OCI-LY7 (cell line): Measurements from ENCODE around the gene LTO1. TPM values are rescaled to one million over a fixed set of nuclear protein-coding genes. Genes with fewer than 3 reads are reported as not detected.

Source experiments
- BruUV-seq: library from RNA; stranded (reverse); fragments of 400-500 nt; replicated peaks from 2 replicates; lab custom pipeline; 2021; lab: Mats Ljungman, UMichigan
- CTCF ChIA-PET: fragments of 300-600 bp; sonication (Branson Sonifier 250); formaldehyde crosslinking; loops from one replicate; lab custom pipeline; 2022; ENCODE audit warnings: antibody characterized with exemption; ENCODE audit not compliant: unreplicated experiment; lab: Charles Lee
- POLR2A ChIA-PET: fragments of 300-600 bp; sonication (Branson Sonifier 250); formaldehyde crosslinking; loops from one replicate; lab custom pipeline; 2022; ENCODE audit warnings: antibody characterized with exemption; lab: Charles Lee
- DNase-seq: peaks from one replicate; pipeline ENCODE4 v3.0.0-alpha.2; 2015; ENCODE audit warnings: low spot score
- H2AFZ ChIP-seq: fragments of 200-600 bp; sonication (generic), shearing (Covaris generic); 2 replicates; pipeline ENCODE4 v1.6.1; 2014; ENCODE audit warnings: mild to moderate bottlenecking, antibody characterized with exemption, low read length, moderate library complexity
- H3K27ac ChIP-seq: fragments of 200-600 bp; sonication (generic); 2 replicates; pipeline ENCODE4 v1.5.1; 2014; ENCODE audit warnings: mixed run types, low read depth, mild to moderate bottlenecking, moderate library complexity, low read length, inconsistent platforms; ENCODE audit not compliant: poor library complexity, severe bottlenecking
- H3K36me3 ChIP-seq: fragments of 200-600 bp; sonication (generic); 2 replicates; pipeline ENCODE4 v1.6.1; 2014; ENCODE audit warnings: mild to moderate bottlenecking, antibody characterized with exemption, low read length, moderate library complexity, mixed read lengths; ENCODE audit not compliant: insufficient read depth
- H3K4me1 ChIP-seq: fragments of 200-600 bp; sonication (generic); 2 replicates; pipeline ENCODE4 v1.5.1; 2014; ENCODE audit warnings: mild to moderate bottlenecking, low read length; ENCODE audit not compliant: insufficient read depth, poor library complexity, severe bottlenecking
- H3K4me2 ChIP-seq: fragments of 200-600 bp; sonication (generic); 2 replicates; pipeline ENCODE4 v1.6.1; 2014; ENCODE audit warnings: mild to moderate bottlenecking, low read length
- H3K4me3 ChIP-seq: fragments of 200-600 bp; sonication (generic); 2 replicates; pipeline ENCODE4 v1.5.1; 2014; ENCODE audit warnings: mild to moderate bottlenecking, low read depth, low read length; ENCODE audit not compliant: poor library complexity, severe bottlenecking
- H3K79me2 ChIP-seq: fragments of 200-600 bp; sonication (generic); 2 replicates; pipeline ENCODE4 v1.6.1; 2016; ENCODE audit warnings: low read depth, mild to moderate bottlenecking, low read length, moderate library complexity, mixed read lengths; ENCODE audit not compliant: insufficient read depth
- H3K9me2 ChIP-seq: fragments of 200-600 bp; sonication (generic); 2 replicates; pipeline ENCODE4 v1.6.1; 2016; ENCODE audit warnings: mild to moderate bottlenecking, low read length, mixed read lengths; ENCODE audit not compliant: insufficient read depth
- H3K9me3 ChIP-seq: fragments of 200-600 bp; sonication (generic); 2 replicates; pipeline ENCODE4 v1.6.1; 2014; ENCODE audit warnings: mild to moderate bottlenecking, mixed run types, low read length, mixed read lengths
- H4K20me1 ChIP-seq: fragments of 200-600 bp; sonication (generic); 2 replicates; pipeline ENCODE4 v1.6.1; 2014; ENCODE audit warnings: mild to moderate bottlenecking, antibody characterized with exemption, low read length, moderate library complexity, mixed read lengths; ENCODE audit not compliant: insufficient read depth
- CTCF ChIP-seq: fragments of 200-600 bp; sonication (generic); conservative IDR thresholded peaks from 2 replicates; pipeline ENCODE4 v1.5.1; 2014; ENCODE audit warnings: mild to moderate bottlenecking, antibody characterized with exemption, low read length, moderate library complexity, mixed read lengths
- EZH2phosphoT487 ChIP-seq: fragments of 200-600 bp; sonication (generic); IDR thresholded peaks from 2 replicates; pipeline ENCODE4 v1.6.1; 2018; ENCODE audit warnings: low read depth, borderline replicate concordance, mild to moderate bottlenecking, mixed run types, antibody characterized with exemption, low read length, moderate library complexity, mixed read lengths
- intact Hi-C: fragments of 100-400 bp; cut with micrococcal nuclease; formaldehyde crosslinking; loops from one replicate; pipeline ENCODE4 v1.10.0; 2022; ENCODE audit not compliant: unreplicated experiment
- total RNA-seq, 2 experiments: library from RNA; depleted of rRNA in 1 of 2; stranded (reverse); fragments of >200 nt in 1 of 2; shearing (Covaris generic) in 1 of 2; gene quantifications; 2 replicates each; pipeline ENCODE4 v1.2.3, GENCODE V29; 2014 to 2022

Gene LTO1
- total RNA-seq, 2 experiments from 2014 or later: 28.8 to 35.9 TPM

GRCh38 chr11:69638941-69639681 lies 36.0 kb downstream of the LTO1 start:
- TF ChIP-seq CTCF (no peak), EZH2phosphoT487 (no peak)
- no peaks in the 10 kb centered on the region for H3K9me3 ChIP-seq
- intact Hi-C loops: no loop called here
- ChIA-PET POLR2A (interaction anchor here (0.6 kb wide), 2 partner anchors 350 to 871 kb away, joined by 3 to 4 read pairs; no protein-coding TSS in a partner anchor), CTCF (interaction anchor here (0.6 kb wide), 1 partner anchor 159 kb away, joined by 3 read pairs; no protein-coding TSS in a partner anchor)
- no peaks in the 10 kb centered on the region for H4K20me1 ChIP-seq
- H3K9me2 ChIP-seq: no peaks in the 10 kb centered on the region
- H3K79me2 ChIP-seq: no peaks in the 10 kb centered on the region
- no peak overlapping the region for H2AFZ ChIP-seq
- no peak overlapping the region for H3K4me2 ChIP-seq
- no peaks in the 10 kb centered on the region for H3K4me1 ChIP-seq
- H3K27ac ChIP-seq: no peak overlapping the region
- peak; percentile 15 for DNase-seq
- no TSS peak for BruUV-seq
- H3K4me3 ChIP-seq: no peak overlapping the region
- no peaks in the 10 kb centered on the region for H3K36me3 ChIP-seq

DNA sequence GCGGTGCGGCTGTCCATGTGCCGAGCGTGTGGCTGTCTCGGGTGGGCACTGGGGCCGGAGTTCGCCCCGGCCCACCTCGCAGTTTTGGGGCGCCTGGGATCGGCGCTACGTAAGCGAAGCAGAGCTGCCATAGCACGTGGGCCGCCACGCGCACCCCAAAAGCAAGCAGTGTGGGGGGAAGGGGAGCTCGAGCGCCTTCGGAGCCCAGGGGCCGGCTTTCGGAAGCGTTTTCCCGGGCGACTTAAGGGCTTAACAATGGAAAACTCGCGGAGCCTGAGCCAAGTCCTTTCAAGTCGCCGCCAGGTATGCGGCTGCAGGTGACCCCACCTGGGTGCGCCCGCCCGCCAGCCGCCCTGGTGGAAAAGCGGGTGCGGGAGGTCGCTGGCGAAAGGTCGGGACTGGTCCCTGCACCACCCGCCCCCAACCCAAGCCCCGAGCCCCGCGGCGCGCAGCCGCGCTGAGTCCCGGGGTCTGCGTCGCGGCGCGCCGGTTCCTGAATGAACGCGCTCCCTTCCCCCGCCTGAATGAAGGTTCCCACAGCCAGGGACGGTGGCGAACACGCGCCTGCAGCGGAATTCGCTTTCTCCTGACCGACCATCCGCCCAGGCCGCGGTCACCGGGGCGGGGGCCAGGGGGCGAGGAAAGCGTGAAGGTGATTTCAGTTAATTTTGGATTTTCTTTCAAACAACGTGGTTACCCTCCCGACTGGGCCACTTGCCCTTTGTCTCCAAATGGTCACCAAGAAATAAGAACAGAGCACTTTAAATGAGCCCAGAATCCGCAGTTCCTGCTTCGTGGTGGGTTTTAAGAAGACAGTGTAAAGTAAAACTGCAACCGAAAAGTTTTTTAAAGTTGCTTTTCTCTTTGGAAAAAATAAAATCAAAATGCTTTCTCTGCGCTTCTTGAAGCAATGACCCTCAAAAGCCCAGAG lies 36.9 kb downstream of the LTO1 start:
- no peaks in the 10 kb centered on the region for H3K79me2 ChIP-seq
- no peak overlapping the region for H3K27ac ChIP-seq
- no peaks in the 10 kb centered on the region for H3K9me2 ChIP-seq
- H3K4me3 ChIP-seq: no peak overlapping the region
- POLR2A ChIA-PET: no interaction called here
- H2AFZ ChIP-seq: no peak overlapping the region
- H3K4me1 ChIP-seq: no peaks in the 10 kb centered on the region
- no peaks in the 10 kb centered on the region for H4K20me1 ChIP-seq
- H3K36me3 ChIP-seq: no peaks in the 10 kb centered on the region
- BruUV-seq: no TSS peak
- no peak overlapping the region for H3K4me2 ChIP-seq
- H3K9me3 ChIP-seq: no peaks in the 10 kb centered on the region
- CTCF ChIA-PET: no interaction called here
- TF ChIP-seq EZH2phosphoT487 (no peak), CTCF (no peak)
- intact Hi-C loops: no loop called here
- DNase-seq: no peak
